HFF-Myc (cell line): ENCODE results near the gene FERMT1.

ENCODE experiments used
- DNase-seq: peaks from one replicate; pipeline ENCODE4 v3.0.0-alpha.2; 2011; ENCODE audit warnings: low read depth; ENCODE audit errors: extremely low read depth
- H3K4me3 ChIP-seq: replicated peaks from 2 replicates; pipeline ENCODE4 v1.5.1; 2011; ENCODE audit warnings: low read depth, mild to moderate bottlenecking, control low read depth, low read length
- TF ChIP-seq, protein P1 (sequence below): IDR thresholded peaks from 2 replicates; pipeline ENCODE4 v1.5.1; 2012; ENCODE audit warnings: mild to moderate bottlenecking, low read depth, low read length, control low read depth; ENCODE audit errors: missing control alignments

Gene FERMT1

DNA sequence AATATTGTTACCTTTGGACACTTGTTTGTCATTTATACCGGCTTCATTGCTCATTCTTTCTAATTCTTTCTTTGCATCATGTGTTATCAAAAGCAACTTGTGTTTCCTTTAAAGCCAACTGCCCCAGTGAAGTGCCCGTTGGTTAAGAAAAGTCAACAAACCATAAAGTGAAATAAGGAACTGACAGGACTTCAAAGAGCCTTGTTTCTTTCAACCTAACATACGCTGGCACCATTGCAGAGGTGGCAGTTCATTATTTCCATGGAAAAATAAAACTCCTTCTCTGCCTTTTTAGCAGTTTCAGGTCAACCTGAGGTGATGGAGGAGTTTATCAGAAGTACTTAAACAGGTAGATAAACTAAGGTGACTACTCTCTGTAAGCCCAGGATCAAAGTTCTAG, 28.8 kb downstream of the FERMT1 start:
- DNase-seq: no peak
- TF ChIP-seq, protein P1, sequence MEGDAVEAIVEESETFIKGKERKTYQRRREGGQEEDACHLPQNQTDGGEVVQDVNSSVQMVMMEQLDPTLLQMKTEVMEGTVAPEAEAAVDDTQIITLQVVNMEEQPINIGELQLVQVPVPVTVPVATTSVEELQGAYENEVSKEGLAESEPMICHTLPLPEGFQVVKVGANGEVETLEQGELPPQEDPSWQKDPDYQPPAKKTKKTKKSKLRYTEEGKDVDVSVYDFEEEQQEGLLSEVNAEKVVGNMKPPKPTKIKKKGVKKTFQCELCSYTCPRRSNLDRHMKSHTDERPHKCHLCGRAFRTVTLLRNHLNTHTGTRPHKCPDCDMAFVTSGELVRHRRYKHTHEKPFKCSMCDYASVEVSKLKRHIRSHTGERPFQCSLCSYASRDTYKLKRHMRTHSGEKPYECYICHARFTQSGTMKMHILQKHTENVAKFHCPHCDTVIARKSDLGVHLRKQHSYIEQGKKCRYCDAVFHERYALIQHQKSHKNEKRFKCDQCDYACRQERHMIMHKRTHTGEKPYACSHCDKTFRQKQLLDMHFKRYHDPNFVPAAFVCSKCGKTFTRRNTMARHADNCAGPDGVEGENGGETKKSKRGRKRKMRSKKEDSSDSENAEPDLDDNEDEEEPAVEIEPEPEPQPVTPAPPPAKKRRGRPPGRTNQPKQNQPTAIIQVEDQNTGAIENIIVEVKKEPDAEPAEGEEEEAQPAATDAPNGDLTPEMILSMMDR: no peak
- no peak overlapping the region for H3K4me3 ChIP-seq

DNA sequence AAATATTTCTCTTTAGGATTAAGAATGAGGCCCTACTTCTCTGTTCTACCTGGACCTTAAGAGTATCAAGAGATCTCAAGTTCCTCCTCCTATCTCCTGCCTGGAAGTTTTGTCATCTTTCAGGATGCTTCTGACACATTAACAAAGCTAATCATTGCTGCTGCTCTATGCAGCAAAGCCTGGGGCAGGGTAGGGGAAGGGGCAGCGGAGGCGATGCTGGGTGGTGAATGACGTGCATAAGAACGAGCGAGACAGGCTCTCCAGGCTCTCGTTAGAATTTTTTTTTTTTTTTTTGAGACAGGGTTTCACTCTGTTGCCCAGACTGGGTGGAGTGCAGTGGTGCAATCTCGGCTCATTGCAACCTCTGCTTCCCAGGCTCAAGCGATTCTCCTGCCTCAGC, 31.2 kb downstream of the FERMT1 start:
- no peak for DNase-seq
- TF ChIP-seq, protein P1: no peak
- no peak overlapping the region for H3K4me3 ChIP-seq

DNA sequence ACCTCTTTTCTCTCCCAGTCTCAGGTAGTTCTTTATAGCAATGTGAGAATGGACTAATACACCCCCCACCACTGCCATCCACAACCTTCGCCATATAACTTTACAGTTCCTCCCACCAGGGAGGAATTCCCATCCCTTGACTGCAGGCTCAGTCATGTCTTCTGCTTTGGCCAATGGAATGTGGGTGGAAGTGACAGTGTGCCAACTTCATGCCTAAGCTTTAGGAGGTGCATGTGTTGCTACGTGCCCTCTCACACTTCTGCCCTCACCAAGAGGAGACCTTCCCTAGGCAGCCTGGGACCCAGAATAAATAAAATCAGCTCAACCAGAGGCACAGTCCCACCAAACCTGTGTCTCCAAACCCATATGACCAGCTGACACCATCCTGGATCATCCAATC, 36.0 kb downstream of the FERMT1 start:
- TF ChIP-seq, protein P1: no peak
- H3K4me3 ChIP-seq: no peak overlapping the region
- DNase-seq: no peak

DNA sequence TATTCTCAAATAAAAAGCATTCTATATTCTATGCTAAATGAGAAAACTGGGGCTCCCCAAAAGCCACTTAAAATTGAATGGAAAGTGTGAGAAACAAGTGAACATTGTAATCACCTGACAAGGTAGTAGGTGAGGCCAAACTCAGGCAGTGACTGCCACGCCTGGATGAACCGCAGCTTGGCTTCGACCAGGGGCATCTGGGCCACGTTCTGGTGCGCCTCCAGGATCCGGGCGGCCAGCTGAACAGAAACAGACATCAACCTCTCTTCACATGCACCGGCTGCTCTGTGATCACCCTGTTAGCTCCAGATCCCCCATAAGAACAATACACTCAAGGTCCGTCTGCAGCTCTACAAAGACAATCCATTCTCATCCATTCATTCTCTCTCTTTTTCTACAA, 38.9 kb downstream of the FERMT1 start:
- H3K4me3 ChIP-seq: no peak overlapping the region
- TF ChIP-seq, protein P1: no peak
- DNase-seq: no peak

- DNase-seq: no peak
- TF ChIP-seq, protein P1: no peak
- H3K4me3 ChIP-seq: no peak overlapping the region
These were observed 41.6 kb downstream of the FERMT1 start for GRCh38 chr20:6081236-6081635.

DNA sequence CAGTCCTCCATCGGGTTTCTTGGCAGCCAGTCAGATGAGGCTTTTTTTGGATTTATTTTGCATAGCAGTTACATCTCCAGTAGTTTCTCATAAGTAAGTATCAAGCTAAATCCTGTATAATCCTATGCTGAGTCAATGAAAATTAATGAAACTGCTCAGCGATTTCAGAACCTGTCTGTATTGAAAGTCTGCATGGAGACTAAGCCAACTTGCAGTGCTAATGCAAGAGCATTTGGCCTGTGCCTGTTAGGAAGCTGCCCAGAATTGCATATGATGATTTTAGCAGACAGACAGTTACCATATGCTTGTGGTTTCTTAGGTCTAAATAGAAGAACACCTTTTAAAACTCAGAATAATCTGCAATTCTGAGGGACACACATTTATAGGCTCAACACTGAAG, 43.8 kb downstream of the FERMT1 start:
- H3K4me3 ChIP-seq: no peak overlapping the region
- TF ChIP-seq, protein P1: no peak
- no peak for DNase-seq
